ENCODE measurements around the gene ARF5.

- TF ChIP-seq CTCF (IDR thresholded peaks at IDR 0.05 in 8 of 11, conservative IDR thresholded peaks at IDR 0.05 in 3 of 11) (no peak), POLR2A (IDR thresholded peaks at IDR 0.05) (no peak)
These were observed 7.6 kb upstream of the ARF5 start for GRCh38 chr7:127580612-127581011.
